Muscle of arm (tissue), 12 donors: ENCODE data around the gene ZDHHC11B. TPM values are rescaled to one million over a fixed set of nuclear protein-coding genes. Genes with fewer than 3 reads are reported as not detected.
"Not testable (repeated sequence)": the region's sequence is repeated elsewhere in the genome, so short reads cannot be mapped to it uniquely, and the experiment has no call there.

Experiments used
- DNase-seq: peaks from one replicate; pipeline ENCODE4 v3.0.0-alpha.2; 2013
- polyA plus RNA-seq, 12 donors: library from polyadenylated mRNA; unstranded; fragments of 120-200 nt; gene quantifications; one replicate each; pipeline ENCODE4 v1.2.1, GENCODE V29; 2013; ENCODE audit not compliant: insufficient read length in 12 of 12

ZDHHC11B gene
- polyA plus RNA-seq, 12 donors: 5.3 to 34.3 (median 9.0) TPM; not detected in 1

- DNase-seq: not testable (repeated sequence)
These were observed 13.3 kb downstream of the ZDHHC11B start for GRCh38 chr5:771087-771781.

GRCh38 chr5:770585-770984 lies 13.9 kb downstream of the ZDHHC11B start:
- DNase-seq: not testable (repeated sequence)

GRCh38 chr5:769485-770145 lies 14.9 kb downstream of the ZDHHC11B start:
- DNase-seq: not testable (repeated sequence)

GRCh38 chr5:766666-767431 lies 17.7 kb downstream of the ZDHHC11B start:
- no peak for DNase-seq

- no peak for DNase-seq
These were observed 18.4 kb downstream of the ZDHHC11B start for GRCh38 chr5:765948-766631.

- no peak for DNase-seq
These were observed 20.3 kb downstream of the ZDHHC11B start for GRCh38 chr5:763998-764781.

- no peak for DNase-seq
These were observed 21.1 kb downstream of the ZDHHC11B start for GRCh38 chr5:763397-763796.

GRCh38 chr5:762996-763395 lies 21.5 kb downstream of the ZDHHC11B start:
- not testable (repeated sequence) for DNase-seq

- no peak for DNase-seq
These were observed 22.4 kb downstream of the ZDHHC11B start for GRCh38 chr5:761854-762710.

- DNase-seq: no peak
These were observed 23.3 kb downstream of the ZDHHC11B start for GRCh38 chr5:761059-761771.

GRCh38 chr5:760363-761058 lies 24.0 kb downstream of the ZDHHC11B start:
- no peak for DNase-seq

GRCh38 chr5:759781-760362 lies 24.7 kb downstream of the ZDHHC11B start:
- DNase-seq: no peak

- peak; percentile 48 for DNase-seq
These were observed 25.3 kb downstream of the ZDHHC11B start for GRCh38 chr5:759111-759751.

GRCh38 chr5:758698-759053 lies 25.9 kb downstream of the ZDHHC11B start:
- no peak for DNase-seq

- DNase-seq: no peak
These were observed 26.4 kb downstream of the ZDHHC11B start for GRCh38 chr5:757931-758697.

GRCh38 chr5:757346-757930 lies 27.1 kb downstream of the ZDHHC11B start:
- no peak for DNase-seq

- DNase-seq: no peak
These were observed 27.6 kb downstream of the ZDHHC11B start for GRCh38 chr5:756865-757345.
